GM23338 (cell line): Measurements from ENCODE around the gene DMKN. TPM values are rescaled to one million over a fixed set of nuclear protein-coding genes. Genes with fewer than 3 reads are reported as not detected.

Source experiments
- ATAC-seq: fragments of 200-7000 bp; cut with Tn5 transposase; 3 replicates; pipeline ENCODE4 v1.9.1; 2020
- DNase-seq: peaks from one replicate; pipeline ENCODE4 v3.0.0-alpha.2; 2015; ENCODE audit warnings: low spot score
- H2AFZ ChIP-seq: fragments of 200-600 bp; sonication (generic); 2 replicates; pipeline ENCODE4 v1.8.0; 2016; ENCODE audit warnings: antibody characterized with exemption, mild to moderate bottlenecking, moderate library complexity
- H3F3A ChIP-seq: fragments of 200-600 bp; sonication (generic); replicated peaks from 2 replicates; pipeline ENCODE4 v1.8.0; 2017; ENCODE audit warnings: antibody characterized with exemption, mixed run types, low read depth
- H3K27ac ChIP-seq: fragments of 200-600 bp; sonication (generic); 2 replicates; pipeline ENCODE4 v1.6.1; 2016; ENCODE audit warnings: low read depth
- H3K27me3 ChIP-seq: fragments of 200-600 bp; sonication (generic); 2 replicates; pipeline ENCODE4 v1.8.0; 2016; ENCODE audit warnings: mild to moderate bottlenecking, mixed run types, moderate library complexity; ENCODE audit not compliant: insufficient read depth
- H3K36me3 ChIP-seq: fragments of 200-600 bp; sonication (generic); 2 replicates; pipeline ENCODE4 v1.8.0; 2016; ENCODE audit warnings: mild to moderate bottlenecking; ENCODE audit not compliant: insufficient read depth
- H3K4me1 ChIP-seq: fragments of 200-600 bp; sonication (generic); 2 replicates; pipeline ENCODE4 v1.8.0; 2016; ENCODE audit warnings: mild to moderate bottlenecking, moderate library complexity; ENCODE audit not compliant: insufficient read depth
- H3K4me2 ChIP-seq: fragments of 200-600 bp; sonication (generic); 2 replicates; pipeline ENCODE4 v1.7.1; 2017; ENCODE audit warnings: mixed run types
- H3K4me3 ChIP-seq: fragments of 200-600 bp; sonication (generic); 2 replicates; pipeline ENCODE4 v1.6.1; 2016; ENCODE audit warnings: mixed run types
- H3K79me2 ChIP-seq: fragments of 200-600 bp; sonication (generic); replicated peaks from 2 replicates; pipeline ENCODE4 v1.8.0; 2017; ENCODE audit warnings: mild to moderate bottlenecking; ENCODE audit not compliant: insufficient read depth
- H3K9me2 ChIP-seq: fragments of 200-600 bp; sonication (generic); 2 replicates; pipeline ENCODE4 v1.8.0; 2017; ENCODE audit not compliant: insufficient read depth
- H4K20me1 ChIP-seq: fragments of 200-600 bp; sonication (generic); replicated peaks from 2 replicates; pipeline ENCODE4 v1.8.0; 2017; ENCODE audit warnings: mild to moderate bottlenecking; ENCODE audit not compliant: insufficient read depth
- H3K27ac Mint-ChIP-seq: 2 replicates; pipeline ENCODE4 v1.8.0; 2020; ENCODE audit warnings: inconsistent platforms, mild to moderate bottlenecking, moderate library complexity, mixed read lengths
- H3K27me3 Mint-ChIP-seq: 3 replicates; pipeline ENCODE4 v1.8.0; 2022; ENCODE audit warnings: low read depth, mild to moderate bottlenecking, moderate library complexity, mixed read lengths, inconsistent platforms; ENCODE audit not compliant: insufficient read depth, poor library complexity
- H3K36me3 Mint-ChIP-seq: 3 replicates; pipeline ENCODE4 v1.8.0; 2021; ENCODE audit warnings: low read depth, mild to moderate bottlenecking, inconsistent platforms, moderate library complexity, mixed read lengths
- H3K4me1 Mint-ChIP-seq: 3 replicates; pipeline ENCODE4 v1.8.0; 2020; ENCODE audit warnings: mild to moderate bottlenecking, inconsistent platforms, mixed read lengths
- H3K4me3 Mint-ChIP-seq: 3 replicates; pipeline ENCODE4 v1.8.0; 2021; ENCODE audit warnings: moderate library complexity, mild to moderate bottlenecking, inconsistent platforms, mixed read lengths
- H3K9me3 Mint-ChIP-seq: 3 replicates; pipeline ENCODE4 v1.8.0; 2020; ENCODE audit warnings: moderate library complexity, mild to moderate bottlenecking, inconsistent platforms, mixed read lengths
- EZH2phosphoT487 ChIP-seq: fragments of 200-600 bp; sonication (generic); IDR thresholded peaks from one replicate; pipeline ENCODE4 v1.8.1; 2018; ENCODE audit warnings: antibody characterized with exemption; ENCODE audit not compliant: unreplicated experiment
- NANOG ChIP-seq: IDR thresholded peaks from 2 replicates; pipeline ENCODE4 v1.6.1; 2016; ENCODE audit warnings: antibody characterized with exemption, borderline replicate concordance
- REST ChIP-seq: IDR thresholded peaks from one replicate; pipeline ENCODE4 v1.6.1; 2018; ENCODE audit warnings: antibody characterized with exemption; ENCODE audit not compliant: unreplicated experiment
- ZNF114 ChIP-seq: fragments of 250-450 bp; sonication (Bioruptor Pico); IDR thresholded peaks from 2 replicates; pipeline ENCODE4 v1.5.0; 2020; ENCODE audit warnings: mild to moderate bottlenecking, moderate library complexity
- polyA plus RNA-seq: library from polyadenylated mRNA; unstranded; fragments of >200 nt; fragmentation: Nextera tagmentation; extraction: Ambion mirVana; gene quantifications from 2 replicates; pipeline ENCODE4 v1.2.1, GENCODE V29; 2016
- total RNA-seq: library from RNA; depleted of rRNA; stranded (reverse); fragments of >200 nt; shearing (Covaris generic); gene quantifications from 2 replicates; pipeline ENCODE4 v1.2.3, GENCODE V29; 2014
- TF ChIP-seq, protein P1 (sequence below): fragments of 250-450 bp; sonication (Bioruptor Pico); IDR thresholded peaks from 2 replicates; pipeline ENCODE4 v1.5.0; 2020; ENCODE audit warnings: mild to moderate bottlenecking, moderate library complexity
- TF ChIP-seq, protein P2 (sequence below), 2 experiments: fragments of 200-600 bp in 1 of 2; sonication (generic) in 1 of 2; conservative IDR thresholded peaks; 2 replicates each; pipeline versions ENCODE4 v1.5.1 to v1.6.1; 2016 to 2017; ENCODE audit warnings: antibody characterized with exemption in 2 of 2, low read depth in 2 of 2, mild to moderate bottlenecking in 2 of 2, moderate library complexity in 1 of 2
- TF ChIP-seq, protein P3 (sequence below): IDR thresholded peaks from 2 replicates; pipeline ENCODE4 v1.6.1; 2016; ENCODE audit warnings: antibody characterized with exemption

Gene DMKN
- total and polyA plus RNA-seq, 2 experiments from 2014 or later: 259 to 569 TPM

- TF ChIP-seq, protein P1, sequence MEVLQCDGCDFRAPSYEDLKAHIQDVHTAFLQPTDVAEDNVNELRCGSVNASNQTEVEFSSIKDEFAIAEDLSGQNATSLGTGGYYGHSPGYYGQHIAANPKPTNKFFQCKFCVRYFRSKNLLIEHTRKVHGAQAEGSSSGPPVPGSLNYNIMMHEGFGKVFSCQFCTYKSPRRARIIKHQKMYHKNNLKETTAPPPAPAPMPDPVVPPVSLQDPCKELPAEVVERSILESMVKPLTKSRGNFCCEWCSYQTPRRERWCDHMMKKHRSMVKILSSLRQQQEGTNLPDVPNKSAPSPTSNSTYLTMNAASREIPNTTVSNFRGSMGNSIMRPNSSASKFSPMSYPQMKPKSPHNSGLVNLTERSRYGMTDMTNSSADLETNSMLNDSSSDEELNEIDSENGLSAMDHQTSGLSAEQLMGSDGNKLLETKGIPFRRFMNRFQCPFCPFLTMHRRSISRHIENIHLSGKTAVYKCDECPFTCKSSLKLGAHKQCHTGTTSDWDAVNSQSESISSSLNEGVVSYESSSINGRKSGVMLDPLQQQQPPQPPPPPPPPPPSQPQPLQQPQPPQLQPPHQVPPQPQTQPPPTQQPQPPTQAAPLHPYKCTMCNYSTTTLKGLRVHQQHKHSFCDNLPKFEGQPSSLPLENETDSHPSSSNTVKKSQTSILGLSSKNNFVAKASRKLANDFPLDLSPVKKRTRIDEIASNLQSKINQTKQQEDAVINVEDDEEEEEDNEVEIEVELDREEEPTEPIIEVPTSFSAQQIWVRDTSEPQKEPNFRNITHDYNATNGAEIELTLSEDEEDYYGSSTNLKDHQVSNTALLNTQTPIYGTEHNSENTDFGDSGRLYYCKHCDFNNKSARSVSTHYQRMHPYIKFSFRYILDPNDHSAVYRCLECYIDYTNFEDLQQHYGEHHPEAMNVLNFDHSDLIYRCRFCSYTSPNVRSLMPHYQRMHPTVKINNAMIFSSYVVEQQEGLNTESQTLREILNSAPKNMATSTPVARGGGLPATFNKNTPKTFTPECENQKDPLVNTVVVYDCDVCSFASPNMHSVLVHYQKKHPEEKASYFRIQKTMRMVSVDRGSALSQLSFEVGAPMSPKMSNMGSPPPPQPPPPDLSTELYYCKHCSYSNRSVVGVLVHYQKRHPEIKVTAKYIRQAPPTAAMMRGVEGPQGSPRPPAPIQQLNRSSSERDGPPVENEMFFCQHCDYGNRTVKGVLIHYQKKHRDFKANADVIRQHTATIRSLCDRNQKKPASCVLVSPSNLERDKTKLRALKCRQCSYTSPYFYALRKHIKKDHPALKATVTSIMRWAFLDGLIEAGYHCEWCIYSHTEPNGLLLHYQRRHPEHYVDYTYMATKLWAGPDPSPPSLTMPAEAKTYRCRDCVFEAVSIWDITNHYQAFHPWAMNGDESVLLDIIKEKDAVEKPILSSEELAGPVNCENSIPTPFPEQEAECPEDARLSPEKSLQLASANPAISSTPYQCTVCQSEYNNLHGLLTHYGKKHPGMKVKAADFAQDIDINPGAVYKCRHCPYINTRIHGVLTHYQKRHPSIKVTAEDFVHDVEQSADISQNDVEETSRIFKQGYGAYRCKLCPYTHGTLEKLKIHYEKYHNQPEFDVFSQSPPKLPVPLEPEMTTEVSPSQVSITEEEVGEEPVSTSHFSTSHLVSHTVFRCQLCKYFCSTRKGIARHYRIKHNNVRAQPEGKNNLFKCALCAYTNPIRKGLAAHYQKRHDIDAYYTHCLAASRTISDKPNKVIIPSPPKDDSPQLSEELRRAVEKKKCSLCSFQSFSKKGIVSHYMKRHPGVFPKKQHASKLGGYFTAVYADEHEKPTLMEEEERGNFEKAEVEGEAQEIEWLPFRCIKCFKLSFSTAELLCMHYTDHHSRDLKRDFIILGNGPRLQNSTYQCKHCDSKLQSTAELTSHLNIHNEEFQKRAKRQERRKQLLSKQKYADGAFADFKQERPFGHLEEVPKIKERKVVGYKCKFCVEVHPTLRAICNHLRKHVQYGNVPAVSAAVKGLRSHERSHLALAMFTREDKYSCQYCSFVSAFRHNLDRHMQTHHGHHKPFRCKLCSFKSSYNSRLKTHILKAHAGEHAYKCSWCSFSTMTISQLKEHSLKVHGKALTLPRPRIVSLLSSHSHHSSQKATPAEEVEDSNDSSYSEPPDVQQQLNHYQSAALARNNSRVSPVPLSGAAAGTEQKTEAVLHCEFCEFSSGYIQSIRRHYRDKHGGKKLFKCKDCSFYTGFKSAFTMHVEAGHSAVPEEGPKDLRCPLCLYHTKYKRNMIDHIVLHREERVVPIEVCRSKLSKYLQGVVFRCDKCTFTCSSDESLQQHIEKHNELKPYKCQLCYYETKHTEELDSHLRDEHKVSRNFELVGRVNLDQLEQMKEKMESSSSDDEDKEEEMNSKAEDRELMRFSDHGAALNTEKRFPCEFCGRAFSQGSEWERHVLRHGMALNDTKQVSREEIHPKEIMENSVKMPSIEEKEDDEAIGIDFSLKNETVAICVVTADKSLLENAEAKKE: no peak
- no peak for TF ChIP-seq ZNF114 (CRISPR knock-in tag)
- TF ChIP-seq REST: no peak
- TF ChIP-seq, protein P2, sequence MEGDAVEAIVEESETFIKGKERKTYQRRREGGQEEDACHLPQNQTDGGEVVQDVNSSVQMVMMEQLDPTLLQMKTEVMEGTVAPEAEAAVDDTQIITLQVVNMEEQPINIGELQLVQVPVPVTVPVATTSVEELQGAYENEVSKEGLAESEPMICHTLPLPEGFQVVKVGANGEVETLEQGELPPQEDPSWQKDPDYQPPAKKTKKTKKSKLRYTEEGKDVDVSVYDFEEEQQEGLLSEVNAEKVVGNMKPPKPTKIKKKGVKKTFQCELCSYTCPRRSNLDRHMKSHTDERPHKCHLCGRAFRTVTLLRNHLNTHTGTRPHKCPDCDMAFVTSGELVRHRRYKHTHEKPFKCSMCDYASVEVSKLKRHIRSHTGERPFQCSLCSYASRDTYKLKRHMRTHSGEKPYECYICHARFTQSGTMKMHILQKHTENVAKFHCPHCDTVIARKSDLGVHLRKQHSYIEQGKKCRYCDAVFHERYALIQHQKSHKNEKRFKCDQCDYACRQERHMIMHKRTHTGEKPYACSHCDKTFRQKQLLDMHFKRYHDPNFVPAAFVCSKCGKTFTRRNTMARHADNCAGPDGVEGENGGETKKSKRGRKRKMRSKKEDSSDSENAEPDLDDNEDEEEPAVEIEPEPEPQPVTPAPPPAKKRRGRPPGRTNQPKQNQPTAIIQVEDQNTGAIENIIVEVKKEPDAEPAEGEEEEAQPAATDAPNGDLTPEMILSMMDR (conservative IDR thresholded peaks at IDR 0.05; ENCODE audit: low read depth in 2 of 2): peak in 1 of 2 experiments; percentile 25; a peak in 1 of 4 replicates
- TF ChIP-seq NANOG: no peak
- TF ChIP-seq, protein P3, sequence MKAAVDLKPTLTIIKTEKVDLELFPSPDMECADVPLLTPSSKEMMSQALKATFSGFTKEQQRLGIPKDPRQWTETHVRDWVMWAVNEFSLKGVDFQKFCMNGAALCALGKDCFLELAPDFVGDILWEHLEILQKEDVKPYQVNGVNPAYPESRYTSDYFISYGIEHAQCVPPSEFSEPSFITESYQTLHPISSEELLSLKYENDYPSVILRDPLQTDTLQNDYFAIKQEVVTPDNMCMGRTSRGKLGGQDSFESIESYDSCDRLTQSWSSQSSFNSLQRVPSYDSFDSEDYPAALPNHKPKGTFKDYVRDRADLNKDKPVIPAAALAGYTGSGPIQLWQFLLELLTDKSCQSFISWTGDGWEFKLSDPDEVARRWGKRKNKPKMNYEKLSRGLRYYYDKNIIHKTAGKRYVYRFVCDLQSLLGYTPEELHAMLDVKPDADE: no peak
- TF ChIP-seq EZH2phosphoT487: no peak
- Histone ChIP-seq H3K4me1 (peaks cover 8% of the 10 kb centered on the region; the same call in 1 of the 2 replicates), H4K20me1 (no peaks in the 10 kb centered on the region), H3K79me2 (no peaks in the 10 kb centered on the region), H3K4me2 (peak overlapping the region; percentile 84), H3K27me3 (peaks cover 10% of the 10 kb centered on the region), H3K9me2 (no peaks in the 10 kb centered on the region), H2AFZ (peak overlapping the region; percentile 93; the same call in 1 of the 2 replicates), H3K27ac (no peak overlapping the region), H3K36me3 (no peaks in the 10 kb centered on the region), H3F3A (peaks cover 11% of the 10 kb centered on the region; the same call in 1 of the 2 replicates), H3K4me3 (peak overlapping the region; percentile 79)
- Mint-ChIP-seq H3K27me3 (peaks cover 27% of the 10 kb centered on the region), H3K9me3 (no peaks in the 10 kb centered on the region; the same call in 1 of the 3 replicates), H3K27ac (peak overlapping the region; percentile 91), H3K4me3 (peak overlapping the region; percentile 85), H3K4me1 (peaks cover 12% of the 10 kb centered on the region), H3K36me3 (no peaks in the 10 kb centered on the region; the same call in 2 of the 3 replicates)
- ATAC-seq: peak; percentile 89
- DNase-seq: peak; percentile 95
Observed at GRCh38 chr19:35557539-35558399, 44.3 kb upstream of the DMKN start.
